ENCODE measurements around the gene LRRC8C.

The LRRC8C gene

GRCh38 chr1:89767618-89768017, 134.7 kb downstream of the LRRC8C start:
- in situ Hi-C loops (cut with HindIII; ENCODE audit: low sequenced_read_pairs): no loop called here
- H3K4me3 ChIP-seq (ENCODE audit: low read depth, low read length): no peak overlapping the region
- no peak for TF ChIP-seq CTCF (IDR thresholded peaks at IDR 0.05; ENCODE audit: low read depth, low read length)
- DNase-seq (ENCODE audit: low read depth, low spot score): no peak
